Osteoblast (primary cell): ENCODE measurements around the gene RACGAP1. TPM values are rescaled to one million over a fixed set of nuclear protein-coding genes. Genes with fewer than 3 reads are reported as not detected.
"Not testable (repeated sequence)": the region's sequence is repeated elsewhere in the genome, so short reads cannot be mapped to it uniquely, and the experiment has no call there.

Experiments used
- DNase-seq: peaks from one replicate; pipeline ENCODE4 v3.0.0; 2011; ENCODE audit warnings: low spot score, mixed read lengths; ENCODE audit not compliant: insufficient read length; ENCODE audit errors: missing footprints
- H2AFZ ChIP-seq: 2 replicates; pipeline ENCODE4 v1.6.0; 2011; ENCODE audit warnings: mild to moderate bottlenecking, low read length
- H3K27ac ChIP-seq: 2 replicates; pipeline ENCODE4 v1.5.1; 2011; ENCODE audit warnings: mild to moderate bottlenecking, low read depth, low read length, moderate library complexity
- H3K27me3 ChIP-seq: 2 replicates; pipeline ENCODE4 v1.6.0; 2012; ENCODE audit warnings: mild to moderate bottlenecking, control low read depth, inconsistent platforms, low read length, moderate library complexity; ENCODE audit not compliant: insufficient read depth
- H3K36me3 ChIP-seq: 2 replicates; pipeline ENCODE4 v1.5.1; 2011; ENCODE audit warnings: mild to moderate bottlenecking, low read length, control low read depth, moderate library complexity; ENCODE audit not compliant: insufficient read depth
- H3K4me1 ChIP-seq: 2 replicates; pipeline ENCODE4 v1.5.1; 2011; ENCODE audit warnings: mild to moderate bottlenecking, low read length, control low read depth, moderate library complexity; ENCODE audit not compliant: insufficient read depth
- H3K4me2 ChIP-seq: 2 replicates; pipeline ENCODE4 v1.6.0; 2011; ENCODE audit warnings: mild to moderate bottlenecking, low read length; ENCODE audit not compliant: insufficient read depth
- H3K4me3 ChIP-seq: fragments of 200-600 bp; sonication (generic); 3 replicates; pipeline ENCODE4 v1.5.1; 2012; ENCODE audit warnings: mild to moderate bottlenecking, low read length, inconsistent platforms; ENCODE audit not compliant: insufficient read depth
- H3K79me2 ChIP-seq: 2 replicates; pipeline ENCODE4 v1.6.0; 2012; ENCODE audit warnings: mild to moderate bottlenecking, low read length, control low read depth, inconsistent platforms; ENCODE audit not compliant: insufficient read depth
- H3K9me3 ChIP-seq: 2 replicates; pipeline ENCODE4 v1.5.1; 2011; ENCODE audit warnings: low read depth, low read length, control low read depth
- H4K20me1 ChIP-seq: 2 replicates; pipeline ENCODE4 v1.6.0; 2012; ENCODE audit warnings: mild to moderate bottlenecking, low read length, control low read depth; ENCODE audit not compliant: insufficient read depth
- CTCF ChIP-seq: IDR thresholded peaks from 2 replicates; pipeline ENCODE4 v1.5.1; 2011; ENCODE audit warnings: mild to moderate bottlenecking, low read depth, low read length, moderate library complexity; ENCODE audit errors: extremely low read depth
- total RNA-seq: library from RNA; depleted of rRNA; stranded (reverse); fragments of >200 nt; gene quantifications from 2 replicates; pipeline ENCODE4 v1.2.3, GENCODE V29; 2012

RACGAP1 gene
- total RNA-seq, 1 donor, result 12.7 TPM

DNA sequence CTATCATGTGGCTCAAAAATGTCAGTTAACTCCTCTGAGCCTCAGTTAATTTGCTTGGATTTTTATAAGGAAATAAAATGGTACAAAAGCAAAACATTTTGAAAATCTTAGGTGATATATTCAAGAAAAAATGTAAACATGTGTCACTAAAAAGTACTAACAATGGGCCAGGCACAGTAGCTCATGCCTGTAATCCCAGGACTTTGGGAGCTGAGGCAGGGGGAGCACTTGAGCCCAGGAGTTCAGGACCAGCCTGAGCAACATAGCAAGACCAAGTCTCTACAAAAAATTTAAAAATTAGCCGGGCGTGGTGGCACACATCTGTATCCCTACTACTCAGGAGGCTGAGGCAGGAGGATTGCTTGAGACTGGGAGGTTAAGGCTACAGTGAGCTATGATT lies 26.8 kb downstream of the RACGAP1 start:
- H3K79me2 ChIP-seq, result peaks cover 4% of the 10 kb centered on the region
- no peak overlapping the region for H3K27ac ChIP-seq
- H2AFZ ChIP-seq, result no peak overlapping the region
- H3K4me2 ChIP-seq, result no peak overlapping the region
- H3K4me3 ChIP-seq, result no peak overlapping the region
- DNase-seq, result no peak
- H3K4me1 ChIP-seq, result no peaks in the 10 kb centered on the region
- no peaks in the 10 kb centered on the region for H3K27me3 ChIP-seq
- no peak for TF ChIP-seq CTCF
- peaks cover 54% of the 10 kb centered on the region for H3K36me3 ChIP-seq
- no peaks in the 10 kb centered on the region for H4K20me1 ChIP-seq
- H3K9me3 ChIP-seq, result no peaks in the 10 kb centered on the region

DNA sequence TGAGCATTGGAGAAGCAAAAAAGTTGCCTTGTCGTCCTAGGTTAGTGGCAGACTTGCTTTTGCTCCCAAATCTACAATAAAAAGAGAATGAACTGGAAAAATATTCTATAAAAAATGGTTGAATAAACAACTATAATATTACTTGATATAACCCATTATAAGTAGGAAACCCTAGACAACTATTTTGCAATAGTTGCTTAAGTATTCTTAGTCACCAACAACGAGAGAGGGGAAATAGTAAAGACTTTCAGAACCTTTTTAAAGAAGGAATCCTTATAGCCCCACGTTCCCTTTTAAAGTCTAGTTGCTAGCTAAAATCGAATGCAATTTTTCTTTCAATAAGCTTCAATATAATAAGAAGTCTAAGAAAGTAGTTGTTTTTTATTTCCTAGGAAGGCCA lies 35.0 kb downstream of the RACGAP1 start:
- peak; percentile 69 for DNase-seq
- no peaks in the 10 kb centered on the region for H3K27me3 ChIP-seq
- H2AFZ ChIP-seq, result no peak overlapping the region
- peaks cover 4% of the 10 kb centered on the region for H3K4me1 ChIP-seq
- H3K4me2 ChIP-seq, result no peak overlapping the region
- no peak for TF ChIP-seq CTCF
- H3K36me3 ChIP-seq, result peaks cover 46% of the 10 kb centered on the region
- no peak overlapping the region for H3K27ac ChIP-seq
- H3K79me2 ChIP-seq, result no peaks in the 10 kb centered on the region
- no peaks in the 10 kb centered on the region for H4K20me1 ChIP-seq
- H3K4me3 ChIP-seq, result no peak overlapping the region
- no peaks in the 10 kb centered on the region for H3K9me3 ChIP-seq

- not testable (repeated sequence) for H3K27me3 ChIP-seq, H2AFZ ChIP-seq, H3K9me3 ChIP-seq, H3K79me2 ChIP-seq, H3K4me2 ChIP-seq, H3K4me1 ChIP-seq, H3K27ac ChIP-seq, H4K20me1 ChIP-seq, DNase-seq, H3K4me3 ChIP-seq
- H3K36me3 ChIP-seq, result peaks cover 45% of the 10 kb centered on the region
Measured at GRCh38 chr12:49989400-49989799, 35.9 kb downstream of the RACGAP1 start.

DNA sequence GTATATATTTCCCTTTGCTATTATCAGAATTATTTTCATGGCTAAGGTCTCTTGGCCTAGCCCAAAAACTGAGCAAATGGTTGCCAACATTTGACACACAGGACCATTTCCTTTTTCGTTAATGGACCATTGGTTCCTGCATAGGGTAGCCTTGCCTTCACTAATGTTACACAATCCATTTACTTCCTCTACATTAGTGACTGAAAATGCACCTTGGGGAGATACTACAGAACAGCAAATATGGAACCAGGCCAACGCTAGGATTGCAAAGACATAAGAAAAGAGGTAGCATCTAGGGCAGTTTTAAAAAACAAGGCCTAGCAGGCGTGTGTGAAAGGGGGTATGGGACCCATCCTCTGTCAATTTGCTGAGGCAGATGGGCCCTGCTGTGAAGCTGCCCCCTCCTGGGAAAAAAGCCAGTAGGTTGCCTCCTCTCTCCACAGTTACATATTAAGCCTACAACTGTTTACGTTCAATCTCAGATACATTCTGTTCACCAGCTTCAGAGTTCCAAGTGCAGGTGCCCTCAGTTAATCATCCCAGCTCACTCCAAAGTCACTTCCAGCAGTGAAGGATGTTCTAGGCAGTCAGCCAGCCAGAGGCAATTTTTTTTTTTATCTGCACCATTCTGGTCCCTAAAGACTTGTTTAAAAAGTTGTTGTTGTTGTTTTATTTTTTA lies 37.5 kb downstream of the RACGAP1 start:
- Histone ChIP-seq H3K36me3 (peaks cover 34% of the 10 kb centered on the region), H3K27me3 (no peaks in the 10 kb centered on the region), H3K4me1 (peaks cover 22% of the 10 kb centered on the region), H3K79me2 (no peaks in the 10 kb centered on the region), H3K27ac (no peak overlapping the region), H3K4me3 (no peak overlapping the region), H2AFZ (no peak overlapping the region), H3K9me3 (no peaks in the 10 kb centered on the region), H3K4me2 (no peak overlapping the region), H4K20me1 (no peaks in the 10 kb centered on the region)
- TF ChIP-seq CTCF, result no peak
- no peak for DNase-seq

DNA sequence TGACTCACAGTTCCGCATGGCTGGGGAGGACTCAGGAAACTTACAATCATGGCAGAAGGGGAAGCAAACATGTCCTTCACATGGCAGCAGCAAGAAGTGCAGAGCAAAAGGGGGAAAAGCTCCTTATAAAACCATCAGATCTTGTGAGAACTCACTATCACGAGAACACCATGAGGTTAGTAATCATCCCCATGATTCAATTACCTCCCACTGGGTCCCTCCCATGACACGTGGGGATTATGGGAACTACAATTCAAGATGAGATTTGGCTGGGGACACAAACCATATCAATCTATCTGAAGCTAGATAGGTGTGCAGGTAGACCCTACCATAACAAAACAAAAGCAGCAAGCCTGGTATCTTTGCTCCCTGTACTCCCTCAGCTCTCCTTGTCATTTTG lies 38.8 kb downstream of the RACGAP1 start:
- H3K4me1 ChIP-seq, result peaks cover 25% of the 10 kb centered on the region
- DNase-seq, H3K27ac ChIP-seq, H3K4me2 ChIP-seq, H2AFZ ChIP-seq, H3K9me3 ChIP-seq, H3K27me3 ChIP-seq, H3K4me3 ChIP-seq, H3K79me2 ChIP-seq, H4K20me1 ChIP-seq: not testable (repeated sequence)
- H3K36me3 ChIP-seq, result peaks cover 22% of the 10 kb centered on the region
